Suprapubic skin (tissue), 4 donors: ENCODE data around the gene CTAGE4.
"Not testable (repeated sequence)": the region's sequence is repeated elsewhere in the genome, so short reads cannot be mapped to it uniquely, and the experiment has no call there.

ENCODE experiments used
- CTCF ChIP-seq, 2 donors: fragments of 200-600 bp in 1 of 2; fragments of 450-650 bp in 1 of 2; sonication (generic) in 1 of 2; IDR thresholded peaks; one replicate each; pipeline ENCODE4 v1.5.1; 2016 to 2019; ENCODE audit warnings: antibody characterized with exemption in 2 of 2, mild to moderate bottlenecking in 1 of 2, moderate library complexity in 1 of 2
- POLR2A ChIP-seq, 2 donors: fragments of 450-650 bp; IDR thresholded peaks; one replicate each; pipeline ENCODE4 v1.6.1; 2017; ENCODE audit warnings: antibody characterized with exemption in 2 of 2, mild to moderate bottlenecking in 2 of 2, moderate library complexity in 2 of 2
- POLR2AphosphoS5 ChIP-seq, 3 donors: sonication (generic); formaldehyde crosslinking; IDR thresholded peaks; one replicate each; pipeline ENCODE4 v1.6.1; 2017; ENCODE audit warnings: antibody characterized with exemption in 3 of 3

GRCh38 chr7:144198934-144199333 lies 15.7 kb downstream of the CTAGE4 start:
- TF ChIP-seq CTCF, POLR2AphosphoS5, POLR2A (IDR thresholded peaks at IDR 0.05): not testable (repeated sequence)
